Measurements from ENCODE around the gene EP400. TPM values are rescaled to one million over a fixed set of nuclear protein-coding genes. Genes with fewer than 3 reads are reported as not detected.

The EP400 gene
- total RNA-seq, 6 experiments from 2014 or later, result 27.5 to 35.3 (median 30.4) TPM

- no peaks in the 10 kb centered on the region for H3K36me3 Mint-ChIP-seq (ENCODE audit: low read depth)
- H3K4me3 Mint-ChIP-seq, result no peak overlapping the region
- peaks cover 2% of the 10 kb centered on the region for H3K27me3 Mint-ChIP-seq (ENCODE audit: insufficient read depth)
- TF ChIP-seq CTCF (IDR thresholded peaks at IDR 0.05), result no peak
- peaks cover 12% of the 10 kb centered on the region for H3K4me1 Mint-ChIP-seq (ENCODE audit: low read depth)
- no peak for DNase-seq
- H3K27ac Mint-ChIP-seq, result no peak overlapping the region
- no peaks in the 10 kb centered on the region for H3K9me3 Mint-ChIP-seq
Measured at GRCh38 chr12:131908092-131909080, 41.4 kb upstream of the EP400 start.

GRCh38 chr12:131909081-131909751 lies 40.5 kb upstream of the EP400 start:
- H3K4me3 Mint-ChIP-seq, result no peak overlapping the region
- no peak for DNase-seq
- no peaks in the 10 kb centered on the region for H3K36me3 Mint-ChIP-seq (ENCODE audit: low read depth)
- no peak for TF ChIP-seq CTCF (IDR thresholded peaks at IDR 0.05)
- H3K4me1 Mint-ChIP-seq (ENCODE audit: low read depth), result peaks cover 12% of the 10 kb centered on the region
- H3K27me3 Mint-ChIP-seq (ENCODE audit: insufficient read depth), result peaks cover 2% of the 10 kb centered on the region
- no peaks in the 10 kb centered on the region for H3K9me3 Mint-ChIP-seq
- no peak overlapping the region for H3K27ac Mint-ChIP-seq

GRCh38 chr12:131909752-131910219 lies 40.0 kb upstream of the EP400 start:
- Mint-ChIP-seq H3K4me1 (ENCODE audit: low read depth) (peaks cover 12% of the 10 kb centered on the region), H3K27me3 (ENCODE audit: insufficient read depth) (peaks cover 2% of the 10 kb centered on the region), H3K9me3 (no peaks in the 10 kb centered on the region), H3K36me3 (ENCODE audit: low read depth) (no peaks in the 10 kb centered on the region), H3K27ac (no peak overlapping the region), H3K4me3 (no peak overlapping the region)
- TF ChIP-seq CTCF (IDR thresholded peaks at IDR 0.05), result no peak
- DNase-seq, result no peak

GRCh38 chr12:131910302-131911027 lies 39.3 kb upstream of the EP400 start:
- Mint-ChIP-seq H3K9me3 (no peaks in the 10 kb centered on the region), H3K4me3 (no peak overlapping the region), H3K4me1 (ENCODE audit: low read depth) (peaks cover 12% of the 10 kb centered on the region), H3K27me3 (ENCODE audit: insufficient read depth) (peaks cover 2% of the 10 kb centered on the region), H3K27ac (no peak overlapping the region), H3K36me3 (ENCODE audit: low read depth) (no peaks in the 10 kb centered on the region)
- DNase-seq, result no peak
- no peak for TF ChIP-seq CTCF (IDR thresholded peaks at IDR 0.05)

- H3K4me3 Mint-ChIP-seq, result no peak overlapping the region
- H3K4me1 Mint-ChIP-seq (ENCODE audit: low read depth), result peaks cover 12% of the 10 kb centered on the region
- H3K36me3 Mint-ChIP-seq (ENCODE audit: low read depth), result no peaks in the 10 kb centered on the region
- H3K9me3 Mint-ChIP-seq, result no peaks in the 10 kb centered on the region
- H3K27ac Mint-ChIP-seq, result no peak overlapping the region
- no peaks in the 10 kb centered on the region; the same call in 1 of the 2 replicates for H3K27me3 Mint-ChIP-seq (ENCODE audit: insufficient read depth)
- no peak for DNase-seq
- TF ChIP-seq CTCF (IDR thresholded peaks at IDR 0.05), result no peak
Measured at GRCh38 chr12:131911028-131911650, 38.6 kb upstream of the EP400 start.

Measured in HFFc6 (cell line).